Esophagus muscularis mucosa (tissue), 3 donors: Measurements from ENCODE around the gene UGT2A1.

Source experiments
- POLR2A ChIP-seq: fragments of 450-650 bp; IDR thresholded peaks from one replicate; pipeline ENCODE4 v1.6.1; 2017; ENCODE audit warnings: antibody characterized with exemption, moderate library complexity, mild to moderate bottlenecking, low read depth
- POLR2AphosphoS5 ChIP-seq, 2 donors: sonication (generic); formaldehyde crosslinking; IDR thresholded peaks; one replicate each; pipeline ENCODE4 v1.6.1; 2017; ENCODE audit warnings: antibody characterized with exemption in 2 of 2
- TF ChIP-seq, protein P1 (sequence below), 3 experiments: fragments of 200-600 bp in 2 of 3; fragments of 450-650 bp in 1 of 3; sonication (generic) in 2 of 3; IDR thresholded peaks; one replicate each; pipeline ENCODE4 v1.5.1; 2017 to 2019; ENCODE audit warnings: antibody characterized with exemption in 3 of 3, mild to moderate bottlenecking in 2 of 3, moderate library complexity in 1 of 3

DNA sequence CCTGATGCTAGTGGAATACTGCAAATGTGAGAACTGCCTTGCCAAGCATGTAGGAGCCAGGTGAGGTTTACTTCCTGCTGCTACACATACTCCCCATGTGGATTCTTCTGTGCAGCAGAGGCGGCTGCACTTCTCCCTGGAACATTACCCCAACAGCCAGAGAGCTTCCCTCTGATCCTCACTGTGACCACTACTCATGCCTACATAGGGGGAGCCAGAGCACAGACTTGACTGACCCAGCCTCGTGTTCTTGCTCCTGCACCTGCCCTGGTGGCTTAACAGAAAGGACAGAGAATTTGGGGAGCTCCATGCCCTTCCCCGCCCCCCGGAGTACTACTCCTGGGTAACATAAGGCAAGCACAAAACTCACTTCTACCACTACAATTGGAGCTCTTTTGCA lies 52.0 kb downstream of the UGT2A1 start:
- TF ChIP-seq, protein P1, sequence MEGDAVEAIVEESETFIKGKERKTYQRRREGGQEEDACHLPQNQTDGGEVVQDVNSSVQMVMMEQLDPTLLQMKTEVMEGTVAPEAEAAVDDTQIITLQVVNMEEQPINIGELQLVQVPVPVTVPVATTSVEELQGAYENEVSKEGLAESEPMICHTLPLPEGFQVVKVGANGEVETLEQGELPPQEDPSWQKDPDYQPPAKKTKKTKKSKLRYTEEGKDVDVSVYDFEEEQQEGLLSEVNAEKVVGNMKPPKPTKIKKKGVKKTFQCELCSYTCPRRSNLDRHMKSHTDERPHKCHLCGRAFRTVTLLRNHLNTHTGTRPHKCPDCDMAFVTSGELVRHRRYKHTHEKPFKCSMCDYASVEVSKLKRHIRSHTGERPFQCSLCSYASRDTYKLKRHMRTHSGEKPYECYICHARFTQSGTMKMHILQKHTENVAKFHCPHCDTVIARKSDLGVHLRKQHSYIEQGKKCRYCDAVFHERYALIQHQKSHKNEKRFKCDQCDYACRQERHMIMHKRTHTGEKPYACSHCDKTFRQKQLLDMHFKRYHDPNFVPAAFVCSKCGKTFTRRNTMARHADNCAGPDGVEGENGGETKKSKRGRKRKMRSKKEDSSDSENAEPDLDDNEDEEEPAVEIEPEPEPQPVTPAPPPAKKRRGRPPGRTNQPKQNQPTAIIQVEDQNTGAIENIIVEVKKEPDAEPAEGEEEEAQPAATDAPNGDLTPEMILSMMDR (IDR thresholded peaks at IDR 0.05), result no peak
- TF ChIP-seq POLR2A, result no peak
- TF ChIP-seq POLR2AphosphoS5 (IDR thresholded peaks at IDR 0.05), result no peak
